Epithelial cell of esophagus (primary cell): ENCODE data around the gene IGSF8.
A peak's percentile ranks its signal among the peaks of the same experiment; 100 is the strongest.
"Not testable (repeated sequence)": the region's sequence is repeated elsewhere in the genome, so short reads cannot be mapped to it uniquely, and the experiment has no call there.

Experiments
- DNase-seq: peaks from one replicate; pipeline ENCODE4 v3.0.0; 2010; ENCODE audit warnings: low read depth
- H3K4me3 ChIP-seq: 2 replicates; pipeline ENCODE4 v1.5.1; 2011; ENCODE audit warnings: mild to moderate bottlenecking, low read length, control low read depth
- CTCF ChIP-seq: IDR thresholded peaks from 2 replicates; pipeline ENCODE4 v1.5.1; 2011; ENCODE audit warnings: low read depth, mild to moderate bottlenecking, low read length, control low read depth, inconsistent platforms; ENCODE audit not compliant: insufficient read depth; ENCODE audit errors: missing control alignments

IGSF8 gene

GRCh38 chr1:160127381-160127780, 29.0 kb upstream of the IGSF8 start:
- no peak for DNase-seq
- no peak for TF ChIP-seq CTCF
- H3K4me3 ChIP-seq = no peak overlapping the region

- not testable (repeated sequence) for H3K4me3 ChIP-seq, DNase-seq
Measured at GRCh38 chr1:160126342-160126741, 27.9 kb upstream of the IGSF8 start.

GRCh38 chr1:160125746-160126145, 27.3 kb upstream of the IGSF8 start:
- no peak for DNase-seq
- no peak for TF ChIP-seq CTCF
- H3K4me3 ChIP-seq = no peak overlapping the region

- H3K4me3 ChIP-seq = no peak overlapping the region
- peak; percentile 16 for TF ChIP-seq CTCF
- DNase-seq = peak; percentile 90
Measured at GRCh38 chr1:160124705-160125478, 26.5 kb upstream of the IGSF8 start.

GRCh38 chr1:160123726-160124125, 25.3 kb upstream of the IGSF8 start:
- no peak for DNase-seq
- H3K4me3 ChIP-seq = no peak overlapping the region
- TF ChIP-seq CTCF = no peak

- no peak for DNase-seq
- no peak for TF ChIP-seq CTCF
- no peak overlapping the region for H3K4me3 ChIP-seq
Measured at GRCh38 chr1:160122978-160123495, 24.6 kb upstream of the IGSF8 start.

- no peak for DNase-seq
- no peak overlapping the region for H3K4me3 ChIP-seq
- no peak for TF ChIP-seq CTCF
Measured at GRCh38 chr1:160121388-160121787, 23.0 kb upstream of the IGSF8 start.
